Right kidney (tissue), 1 donor: ENCODE results near the gene CDH16.
"Not testable (repeated sequence)": the region's sequence is repeated elsewhere in the genome, so short reads cannot be mapped to it uniquely, and the experiment has no call there.

Experiments
- DNase-seq: peaks from one replicate; pipeline ENCODE4 v3.0.0-alpha.2; 2016

CDH16 gene

GRCh38 chr16:66948134-66948836 is 29.6 kb upstream of the CDH16 start:
- DNase-seq, result peak; percentile 63

GRCh38 chr16:66947302-66948065 is 28.8 kb upstream of the CDH16 start:
- DNase-seq, result peak; percentile 67

GRCh38 chr16:66946974-66947301 is 28.3 kb upstream of the CDH16 start:
- DNase-seq, result no peak

- no peak for DNase-seq
Measured at GRCh38 chr16:66946541-66946940, 27.9 kb upstream of the CDH16 start.

GRCh38 chr16:66945939-66946338 is 27.3 kb upstream of the CDH16 start:
- DNase-seq, result no peak

GRCh38 chr16:66944971-66945370 is 26.3 kb upstream of the CDH16 start:
- not testable (repeated sequence) for DNase-seq

GRCh38 chr16:66944054-66944441 is 25.4 kb upstream of the CDH16 start:
- DNase-seq, result no peak

GRCh38 chr16:66943426-66944053 is 24.9 kb upstream of the CDH16 start:
- DNase-seq, result no peak

- no peak for DNase-seq
Measured at GRCh38 chr16:66942981-66943380, 24.3 kb upstream of the CDH16 start.

- DNase-seq, result no peak
Measured at GRCh38 chr16:66940236-66940635, 21.6 kb upstream of the CDH16 start.

GRCh38 chr16:66939366-66939765 is 20.7 kb upstream of the CDH16 start:
- no peak for DNase-seq

- no peak for DNase-seq
Measured at GRCh38 chr16:66937725-66938337, 19.1 kb upstream of the CDH16 start.

- no peak for DNase-seq
Measured at GRCh38 chr16:66936889-66937554, 18.3 kb upstream of the CDH16 start.

- no peak for DNase-seq
Measured at GRCh38 chr16:66936462-66936861, 17.8 kb upstream of the CDH16 start.

GRCh38 chr16:66935314-66936011 is 16.8 kb upstream of the CDH16 start, which contains the start of gene CES2:
CES2 (plus strand) TSS chr16:66935516; CDS start chr16:66935636, 120 bp downstream.
- DNase-seq, result peak; percentile 65

GRCh38 chr16:66934839-66935313 is 16.2 kb upstream of the CDH16 start:
- not testable (repeated sequence) for DNase-seq

GRCh38 chr16:66934138-66934838 is 15.6 kb upstream of the CDH16 start, which contains the start of gene CIAO2B:
CIAO2B (minus strand) TSS chr16:66934402; CDS start chr16:66934364, 38 bp downstream.
- DNase-seq, result peak; percentile 88

GRCh38 chr16:66933776-66934137 is 15.1 kb upstream of the CDH16 start:
- DNase-seq, result no peak

GRCh38 chr16:66932076-66932475 is 13.4 kb upstream of the CDH16 start:
- no peak for DNase-seq

GRCh38 chr16:66931665-66932064 is 13.0 kb upstream of the CDH16 start:
- no peak for DNase-seq

GRCh38 chr16:66930189-66930588 is 11.5 kb upstream of the CDH16 start:
- no peak for DNase-seq
